KG1 (cell line): ENCODE measurements around the gene OR6N1.

Experiments
- DNase-seq: peaks from one replicate; lab custom pipeline; 2025; lab: John Stamatoyannopoulos, UW

OR6N1 gene, protein sequence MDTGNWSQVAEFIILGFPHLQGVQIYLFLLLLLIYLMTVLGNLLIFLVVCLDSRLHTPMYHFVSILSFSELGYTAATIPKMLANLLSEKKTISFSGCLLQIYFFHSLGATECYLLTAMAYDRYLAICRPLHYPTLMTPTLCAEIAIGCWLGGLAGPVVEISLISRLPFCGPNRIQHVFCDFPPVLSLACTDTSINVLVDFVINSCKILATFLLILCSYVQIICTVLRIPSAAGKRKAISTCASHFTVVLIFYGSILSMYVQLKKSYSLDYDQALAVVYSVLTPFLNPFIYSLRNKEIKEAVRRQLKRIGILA

DNA sequence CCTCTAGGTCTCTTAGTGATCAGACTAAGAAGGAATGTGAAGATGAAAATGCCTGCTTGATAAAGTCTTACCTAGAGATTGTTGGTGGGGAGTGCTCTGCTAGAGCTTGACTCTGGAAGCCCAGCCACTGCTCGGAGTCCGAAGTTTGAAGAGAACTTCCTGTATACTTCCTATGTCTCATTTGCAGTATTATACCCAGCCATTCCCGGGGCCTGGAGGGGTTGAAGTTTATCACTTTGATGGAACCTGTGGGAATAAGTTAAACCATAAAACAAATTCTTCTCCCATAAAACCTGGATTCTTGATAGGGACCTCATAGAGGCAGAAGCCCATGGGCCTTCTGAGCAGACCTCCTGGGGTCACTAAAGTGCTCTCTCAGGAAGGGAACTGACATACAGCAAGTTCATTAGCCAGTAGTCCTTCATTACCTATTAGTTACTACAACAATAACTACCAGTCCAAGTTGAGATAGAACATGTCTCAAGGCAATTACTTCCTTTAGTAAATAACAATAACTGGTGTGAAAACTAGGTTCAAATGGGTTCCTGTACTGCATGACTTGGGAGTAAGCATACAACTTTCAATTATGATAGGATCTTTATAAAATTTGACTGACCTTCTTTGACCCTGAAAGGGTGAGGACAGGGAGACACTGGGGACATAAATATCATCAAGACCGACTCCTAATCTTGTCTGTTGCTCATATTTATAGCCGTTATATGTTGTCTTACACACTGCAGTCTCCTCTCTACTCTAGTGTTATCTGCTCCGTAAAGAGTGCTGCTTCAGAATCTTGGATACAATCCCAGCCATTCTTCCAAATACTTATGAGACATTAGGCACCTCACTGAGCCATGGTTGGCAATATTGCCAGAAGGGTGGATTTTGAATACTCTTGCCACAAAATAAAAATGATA, at the start of gene OR6N1:
Gene OR6N1 (minus strand): TSS at position 246 of the 917 bp plus-strand sequence. CDS start 5,513 bp downstream, outside the sequence.
- no peak for DNase-seq

DNA sequence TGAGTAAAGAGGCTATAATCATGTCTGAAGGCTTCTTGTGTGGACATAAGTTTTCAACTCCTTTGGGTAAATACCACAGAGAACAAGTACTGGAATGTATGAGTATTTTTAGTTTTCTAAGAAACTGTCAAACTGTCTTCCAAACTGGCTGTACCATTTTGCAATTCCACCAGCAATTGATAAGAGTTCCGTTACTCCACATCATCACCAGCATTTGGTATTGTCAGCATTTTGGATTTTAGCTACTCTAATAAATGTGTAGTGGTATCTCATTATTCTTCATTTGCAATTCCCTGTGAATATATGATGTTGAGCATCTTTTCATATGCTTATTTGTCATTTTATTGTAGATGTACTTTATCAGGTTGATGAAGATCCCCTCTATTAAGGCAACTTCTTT, 49.7 kb upstream of the OR6N1 start:
- DNase-seq, result no peak

DNA sequence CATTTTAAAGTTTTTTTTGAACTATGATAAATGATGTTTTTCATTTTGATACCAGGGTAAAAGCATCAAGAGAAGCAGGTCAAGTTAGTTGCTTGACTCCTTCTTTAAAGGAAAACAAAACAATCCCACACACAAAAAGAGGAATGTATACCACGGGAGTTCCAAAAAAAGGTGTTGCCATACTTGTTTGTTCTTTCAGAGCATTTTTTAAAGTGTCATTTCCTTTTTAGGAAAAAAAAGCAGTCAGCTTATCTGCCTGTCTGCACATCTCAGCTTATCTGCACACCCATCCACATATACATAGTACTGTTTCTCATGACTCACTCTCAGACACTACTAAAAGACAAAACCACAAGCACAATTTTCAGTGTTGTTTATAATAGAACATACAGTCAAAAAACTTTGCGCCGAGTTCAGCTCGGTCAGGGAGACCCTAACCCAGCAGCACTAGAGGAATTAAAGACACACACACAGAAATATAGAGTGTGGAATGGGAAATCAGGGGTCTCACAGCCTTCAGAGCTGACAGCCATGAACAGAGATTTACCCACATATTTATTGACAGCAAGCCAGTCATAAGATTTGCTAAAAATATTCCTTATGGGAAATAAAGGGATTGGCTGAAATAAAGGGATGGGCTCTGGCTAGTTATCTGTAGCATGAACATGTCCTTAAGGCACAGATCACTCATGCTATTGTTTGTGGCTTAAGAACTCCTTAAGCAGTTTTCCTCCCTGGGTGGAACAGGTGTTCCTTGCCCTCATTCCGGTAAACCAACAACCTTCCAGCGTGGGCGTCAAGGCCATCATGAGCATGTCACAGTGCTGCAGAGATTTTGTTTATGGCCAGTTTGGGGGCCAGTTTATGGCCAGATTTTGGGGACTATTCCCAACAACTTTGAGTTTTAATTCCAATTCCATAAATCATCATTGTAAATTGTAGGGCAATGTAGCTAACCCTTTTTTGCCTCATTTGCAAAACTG, 47.8 kb upstream of the OR6N1 start:
- DNase-seq, result no peak

DNA sequence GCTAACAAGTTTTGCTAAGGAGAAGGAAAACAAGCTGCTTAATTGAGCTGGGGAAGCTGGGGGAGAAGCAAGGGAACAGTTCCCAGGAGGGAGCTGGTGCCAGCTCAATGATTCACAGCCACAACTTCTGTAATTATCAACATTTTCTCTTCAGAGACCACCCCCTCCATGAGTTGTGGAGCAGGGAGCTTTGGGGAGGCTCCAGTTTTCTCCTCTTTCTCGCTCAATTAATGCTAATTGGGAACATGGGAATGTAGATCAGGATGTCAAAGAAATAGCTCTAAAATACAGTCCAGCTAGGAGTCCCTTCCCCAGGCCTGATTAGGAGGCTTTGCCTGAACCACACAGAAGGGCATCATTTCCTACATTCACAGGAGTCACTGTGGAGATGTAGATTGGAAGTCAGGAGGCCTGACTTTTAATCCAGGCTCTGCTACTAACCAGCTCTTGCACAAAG, 47.0 kb upstream of the OR6N1 start:
- DNase-seq, result no peak

DNA sequence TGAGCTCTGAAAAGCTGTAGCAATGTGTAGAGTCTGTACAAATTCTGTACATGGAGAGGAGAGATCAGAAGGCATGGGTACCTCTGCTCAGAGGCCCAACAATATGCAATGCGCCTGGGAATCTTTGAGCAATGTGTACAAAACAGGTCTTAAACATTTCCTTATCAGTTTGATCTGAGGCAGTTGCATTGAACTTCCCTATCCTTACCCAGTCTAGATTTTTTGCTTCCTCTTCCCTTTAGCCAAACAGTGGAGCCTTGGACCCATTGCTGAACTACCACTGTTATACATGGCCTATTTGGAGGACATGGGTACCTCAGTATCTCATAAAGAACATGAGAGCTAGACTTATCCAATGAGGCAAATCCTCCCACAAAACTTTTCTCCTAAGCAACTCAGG, 46.6 kb upstream of the OR6N1 start:
- DNase-seq, result peak; percentile 26

DNA sequence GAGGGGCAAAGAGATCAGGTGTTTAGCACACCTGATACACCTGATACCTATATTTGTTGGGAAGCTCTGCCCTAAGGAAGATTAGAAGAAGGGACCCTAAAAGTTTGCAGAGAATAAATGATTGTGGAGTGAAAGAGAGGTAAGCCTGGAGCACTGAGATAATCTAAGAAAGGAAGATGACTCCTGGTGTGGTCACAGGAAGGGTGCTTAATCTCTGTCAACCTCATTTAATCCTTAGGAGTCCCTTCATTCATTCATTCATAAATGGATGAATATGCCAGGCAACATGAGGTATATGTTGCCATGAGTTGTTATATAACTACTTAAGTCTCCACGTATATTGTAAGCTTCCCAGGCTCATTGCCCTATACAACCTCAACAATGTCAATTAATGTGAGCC, 43.0 kb upstream of the OR6N1 start:
- no peak for DNase-seq

DNA sequence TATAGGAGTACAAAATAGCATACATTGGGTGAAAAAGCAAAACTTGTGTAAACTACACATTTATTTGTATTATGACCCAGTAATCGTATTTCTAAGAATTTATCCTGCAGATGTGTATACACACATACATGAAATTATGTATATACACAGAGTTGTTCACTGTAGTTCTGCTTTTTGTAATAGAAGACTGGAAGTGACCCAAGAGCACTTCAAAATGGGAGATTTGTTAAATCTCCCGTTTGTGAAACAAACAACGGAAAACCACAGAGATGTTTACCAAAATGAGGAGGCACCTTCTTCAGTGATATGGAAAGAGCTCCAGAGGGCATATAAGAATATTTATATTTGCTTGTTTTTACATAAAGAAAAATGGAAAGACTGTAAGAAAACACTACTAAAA, 41.2 kb upstream of the OR6N1 start:
- no peak for DNase-seq

DNA sequence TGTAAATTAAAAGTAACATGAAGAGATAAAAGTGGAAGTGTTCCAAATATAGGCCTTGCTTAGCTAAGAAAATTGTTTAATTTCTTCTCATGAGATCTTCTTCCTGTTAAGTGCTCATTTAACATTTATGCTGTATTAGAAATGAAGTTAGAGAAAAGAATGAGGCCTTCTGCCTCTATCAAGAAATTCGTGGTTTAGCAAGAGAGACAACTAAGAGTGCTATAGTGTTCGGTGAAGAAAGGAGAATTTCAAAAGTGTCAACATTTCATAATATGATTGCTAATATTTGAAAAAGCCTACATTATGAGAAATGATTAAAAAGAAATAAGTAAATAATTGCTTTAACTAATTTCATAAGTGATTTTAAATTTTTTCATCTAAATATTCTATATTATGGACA, 40.3 kb upstream of the OR6N1 start:
- no peak for DNase-seq

DNA sequence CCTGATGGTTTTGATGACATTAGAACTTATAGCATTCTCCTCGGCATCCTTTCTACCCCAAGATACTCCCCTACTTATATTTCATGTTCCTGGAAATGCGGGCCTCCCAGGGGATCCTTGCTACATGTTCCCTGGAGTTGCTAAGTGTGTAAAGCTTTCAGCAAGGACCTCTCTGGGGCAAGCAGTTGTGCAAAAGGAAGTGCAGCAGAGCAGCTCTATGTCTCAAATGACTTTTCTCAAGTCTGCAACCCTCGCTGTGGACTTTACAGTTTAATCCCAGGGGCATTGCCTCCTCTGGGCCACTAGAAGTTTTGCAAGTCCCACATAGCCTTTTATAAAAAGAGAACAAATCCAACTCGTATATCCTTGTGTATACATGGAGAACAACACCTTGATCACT, 38.3 kb upstream of the OR6N1 start:
- no peak for DNase-seq

DNA sequence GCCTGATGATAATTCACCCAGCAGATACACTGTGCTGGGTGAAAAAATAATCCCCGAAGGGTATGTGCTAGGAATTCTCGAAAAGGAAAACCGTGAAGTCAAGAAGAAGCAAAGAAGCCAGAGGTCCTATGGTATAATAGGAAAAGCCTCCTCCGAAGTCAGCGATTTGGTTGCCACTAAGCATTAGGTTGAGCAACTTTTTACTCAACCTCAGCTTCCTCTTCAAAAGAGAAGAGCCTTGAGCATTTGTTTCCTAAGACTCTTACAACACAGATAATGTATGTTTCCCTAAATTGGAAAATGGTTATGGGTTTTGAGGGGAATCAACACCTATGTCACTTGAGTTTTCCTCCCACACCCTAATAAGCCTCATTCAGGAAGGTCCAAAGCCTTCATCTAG, 37.9 kb upstream of the OR6N1 start:
- DNase-seq, result peak; percentile 23

DNA sequence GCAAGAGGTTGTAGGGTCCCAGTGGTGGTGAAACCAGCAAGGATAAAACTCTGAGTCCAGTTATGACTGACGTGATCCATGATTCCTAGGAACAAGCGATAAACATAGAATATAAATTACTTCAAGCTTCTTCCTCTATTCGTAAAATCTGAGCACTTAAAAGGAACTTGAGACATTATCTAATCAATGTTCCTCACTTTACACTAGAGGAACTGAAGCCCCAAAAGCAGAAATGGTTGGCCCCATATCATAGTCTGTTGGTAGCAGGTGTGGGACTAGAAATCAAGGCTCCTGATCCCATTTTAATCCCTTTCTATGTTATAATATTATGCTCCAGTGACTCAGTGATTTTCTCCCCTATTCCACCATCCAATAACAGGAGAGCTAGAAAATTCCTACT, 37.3 kb upstream of the OR6N1 start:
- no peak for DNase-seq

DNA sequence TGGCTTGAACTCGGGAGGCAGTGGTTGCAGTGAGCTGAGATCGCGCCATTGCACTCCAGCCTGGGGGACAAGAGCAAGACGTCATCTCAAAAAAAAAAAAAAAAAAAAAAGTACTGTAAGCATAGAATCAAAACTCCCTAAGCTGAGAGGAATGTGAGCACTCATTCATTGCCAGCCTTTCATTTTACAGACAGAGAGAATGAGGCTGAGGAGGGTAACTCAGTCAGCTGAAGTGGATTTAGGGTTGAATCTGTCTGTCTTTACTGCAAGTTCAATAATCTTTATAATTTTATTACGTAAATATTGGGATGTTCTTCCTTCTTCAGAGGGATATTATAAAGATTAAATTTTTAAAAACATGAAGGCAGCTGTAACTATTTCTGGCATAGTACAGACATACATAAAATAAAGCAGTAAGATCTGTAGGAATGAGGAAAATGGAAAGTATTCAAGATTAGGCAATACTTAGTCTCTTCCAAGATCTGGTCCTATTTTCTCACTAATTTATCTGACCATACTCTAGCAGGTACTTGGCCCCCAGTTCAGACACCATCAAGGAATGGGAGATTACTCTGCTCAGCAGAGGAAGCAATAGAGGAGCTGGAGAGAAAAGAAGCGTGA, 35.0 kb upstream of the OR6N1 start:
- no peak for DNase-seq

DNA sequence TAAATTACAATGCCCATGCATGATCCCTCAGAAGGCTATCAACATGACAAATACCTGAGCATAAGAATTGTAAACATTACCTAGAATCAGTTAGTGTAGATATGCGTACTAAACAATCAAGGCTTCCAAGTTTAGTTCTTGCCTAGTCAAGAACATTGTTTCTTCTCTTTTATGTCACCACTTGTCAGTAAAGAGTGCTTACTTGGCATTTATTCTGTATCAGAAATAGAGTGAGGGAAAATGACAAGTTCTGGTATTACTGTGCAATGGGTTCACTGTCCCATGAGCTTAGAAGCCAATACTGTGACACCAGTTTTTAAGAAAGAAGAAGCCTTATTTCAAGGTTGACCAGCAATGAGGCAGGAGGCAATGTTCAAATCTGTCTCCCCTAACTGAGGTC, 31.7 kb upstream of the OR6N1 start:
- DNase-seq, result no peak

DNA sequence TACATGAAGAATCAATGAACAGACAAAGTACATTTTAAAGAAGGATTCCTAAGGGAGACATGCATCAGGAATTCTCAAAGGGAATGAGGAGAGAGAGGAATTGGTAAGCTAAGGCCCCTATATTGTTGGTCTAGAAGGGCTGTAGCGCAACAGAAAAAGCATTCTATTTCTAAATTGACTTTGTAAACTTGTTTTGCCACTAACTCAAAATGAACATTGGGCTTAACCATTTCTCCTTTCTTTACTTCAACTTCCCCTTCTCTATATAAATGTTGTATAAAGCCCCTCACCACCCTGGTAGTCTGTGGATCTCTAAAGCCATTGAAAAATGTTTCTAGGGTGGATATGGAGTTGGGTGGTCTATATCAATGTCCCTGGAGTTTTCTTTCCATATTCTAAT, 29.4 kb upstream of the OR6N1 start:
- no peak for DNase-seq

DNA sequence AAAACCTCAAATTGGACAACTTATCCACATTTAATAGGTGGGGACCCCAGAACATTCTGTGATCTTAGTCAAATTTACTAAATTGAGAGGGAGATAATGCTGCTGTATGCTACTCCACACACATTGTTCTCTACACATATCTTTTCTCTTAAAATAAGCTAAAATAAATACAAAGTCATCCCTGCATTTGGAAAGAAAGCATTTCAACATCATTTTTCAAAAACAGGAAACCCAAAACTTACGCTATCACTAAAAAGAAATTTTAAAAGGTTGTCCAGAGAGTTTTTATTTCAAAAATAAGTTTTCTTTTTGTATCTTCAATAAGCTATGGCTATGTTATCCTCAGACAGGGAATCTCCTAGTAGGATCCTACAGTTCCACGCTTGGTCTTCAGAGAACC, 28.5 kb upstream of the OR6N1 start:
- DNase-seq, result no peak

DNA sequence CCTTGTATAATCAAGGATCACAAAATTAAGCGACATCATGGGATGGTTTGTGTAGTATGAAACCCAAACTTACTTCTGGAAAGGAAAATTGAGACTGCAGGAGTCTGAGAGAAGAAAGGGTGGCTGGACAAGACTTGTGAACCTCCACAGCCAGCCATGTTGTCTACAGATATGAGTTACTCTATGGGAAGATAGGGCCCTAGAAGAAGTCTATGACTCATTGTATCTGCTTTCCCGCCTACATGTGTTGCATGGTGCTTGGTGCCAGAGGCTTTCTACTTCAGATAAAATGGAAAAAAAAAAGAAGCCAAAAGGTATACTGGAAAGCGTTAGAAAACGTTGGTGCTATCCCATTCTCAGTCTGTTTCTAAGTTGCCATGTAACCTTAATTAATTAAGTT, 27.7 kb upstream of the OR6N1 start:
- no peak for DNase-seq

DNA sequence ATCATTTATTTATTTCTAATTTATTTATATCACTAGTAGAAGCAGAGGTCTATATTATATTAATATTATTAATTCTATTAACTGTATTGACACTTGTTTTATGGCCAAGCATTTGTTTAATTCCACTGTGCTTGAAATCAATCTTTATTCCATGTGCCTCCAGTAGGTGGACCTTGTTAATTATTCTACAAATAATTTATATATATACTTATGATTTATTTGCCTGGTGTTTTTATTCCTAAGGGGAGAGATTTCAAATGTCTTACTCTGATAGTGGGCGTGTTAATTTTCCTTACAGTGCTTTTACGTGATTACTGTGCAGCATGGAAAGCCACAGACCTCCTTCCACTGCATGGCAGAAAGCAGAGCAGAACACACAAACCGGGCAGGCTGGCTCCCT, 26.5 kb upstream of the OR6N1 start:
- no peak for DNase-seq

DNA sequence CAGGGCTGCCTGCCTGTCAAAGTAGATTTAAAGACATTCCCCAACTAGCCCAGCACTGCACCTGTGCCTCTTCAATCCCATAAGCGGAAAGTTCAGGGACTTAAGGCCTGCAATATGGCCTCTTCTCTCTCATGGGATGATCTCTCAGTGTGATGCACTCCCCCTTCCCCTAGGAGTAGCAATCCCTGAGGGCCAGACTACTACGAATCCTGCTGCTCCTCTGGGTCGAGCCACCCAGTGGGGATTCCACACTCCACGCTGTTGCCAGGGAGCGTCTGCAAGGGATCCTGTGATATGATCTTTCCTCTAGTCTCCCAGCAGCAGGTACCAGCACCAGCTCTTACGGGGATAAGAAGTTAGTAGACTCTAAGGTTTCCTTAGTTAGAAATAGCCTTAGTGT, 22.3 kb upstream of the OR6N1 start:
- DNase-seq, result no peak

DNA sequence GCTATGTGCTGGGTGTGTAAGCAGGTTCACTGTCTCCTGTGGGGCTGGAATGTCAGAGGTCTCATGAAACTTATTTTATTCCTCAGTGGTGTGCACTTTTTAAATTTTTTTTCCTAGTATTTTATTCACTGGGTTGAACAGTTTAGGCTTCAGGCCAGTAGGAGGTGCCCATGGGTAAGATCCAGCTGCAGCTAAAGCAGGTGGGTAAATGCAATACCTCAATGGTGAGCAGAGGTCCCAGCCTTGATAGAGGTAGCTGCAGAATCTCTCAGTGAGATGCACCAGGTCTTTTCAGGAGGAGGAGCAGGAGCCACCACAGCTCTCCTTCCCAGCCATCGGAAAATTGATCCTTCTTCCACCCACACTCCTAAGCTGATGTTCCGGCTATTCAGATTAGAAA, 21.6 kb upstream of the OR6N1 start:
- DNase-seq, result no peak

DNA sequence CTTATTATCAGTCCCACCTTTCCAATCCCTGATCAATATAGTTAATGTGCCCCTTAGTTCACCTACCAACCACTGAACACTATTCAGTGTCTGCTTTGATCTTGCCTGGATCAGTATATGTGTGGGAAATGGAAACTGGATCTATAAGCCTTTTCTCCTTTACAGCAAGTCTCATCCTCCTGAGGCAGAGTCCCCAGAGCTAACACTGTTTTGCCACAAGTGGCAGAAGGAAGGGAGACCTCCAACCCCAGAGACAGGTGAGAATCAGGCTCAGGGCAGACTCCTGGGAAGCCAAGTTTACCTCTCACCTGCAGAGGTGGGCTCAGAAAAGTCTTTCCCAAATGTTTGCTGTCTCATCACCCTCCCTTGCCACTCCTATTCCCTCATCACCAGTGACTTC, 9.1 kb upstream of the OR6N1 start, which contains the start of gene OR6N2:
Gene OR6N2 (minus strand): TSS at position 101 of the 400 bp plus-strand sequence. CDS start 3,569 bp downstream, outside the sequence.
- DNase-seq, result no peak

DNA sequence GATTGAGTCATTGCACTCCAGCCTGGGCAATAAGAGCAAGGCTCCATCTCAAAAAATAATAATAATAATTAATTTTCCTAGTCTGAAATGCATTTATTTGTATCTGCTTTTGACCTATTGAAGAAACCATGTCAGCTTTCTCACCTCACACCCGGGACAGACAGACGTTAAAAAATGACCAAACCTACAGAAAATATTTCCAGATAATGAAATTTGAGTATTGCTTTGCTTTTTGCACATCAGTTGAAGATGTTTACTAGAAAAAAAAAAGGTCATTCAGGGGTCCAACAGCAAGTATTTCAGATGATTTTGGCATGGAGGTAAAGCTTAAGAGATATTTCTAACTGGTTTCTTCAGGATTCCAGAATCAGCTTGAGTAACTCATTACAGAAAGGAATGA, 17.6 kb downstream of the OR6N1 start, which contains the start of gene OR6K6:
Gene OR6K6 (plus strand): TSS at position 301 of the 400 bp plus-strand sequence. CDS start 168 bp downstream, outside the sequence.
- DNase-seq, result no peak
